Right atrium auricular region (tissue), 2 donors: ENCODE measurements around the gene SPAG6. TPM values are rescaled to one million over a fixed set of nuclear protein-coding genes. Genes with fewer than 3 reads are reported as not detected.

Source experiments
- DNase-seq: peaks from one replicate; pipeline ENCODE4 v3.0.0-alpha.2; 2019; ENCODE audit warnings: low spot score
- H3K27ac ChIP-seq, 2 donors: fragments of 200-600 bp; sonication (generic); 1 replicate in 1 of 2; 2 replicates in 1 of 2; pipeline ENCODE4 v1.5.1; 2016 to 2019
- H3K27me3 ChIP-seq, 2 donors: fragments of 200-600 bp; sonication (generic); one replicate each; pipeline versions ENCODE4 v1.5.1 to v1.6.0; 2017 to 2019
- H3K36me3 ChIP-seq: fragments of 200-600 bp; sonication (generic); one replicate; pipeline ENCODE4 v1.5.1; 2016
- H3K4me1 ChIP-seq, 2 donors: fragments of 200-600 bp; sonication (generic); one replicate each; pipeline versions ENCODE4 v1.5.1 to v1.6.0; 2017 to 2019
- H3K4me3 ChIP-seq, 2 donors: fragments of 200-600 bp; sonication (generic); 1 replicate in 1 of 2; 2 replicates in 1 of 2; pipeline ENCODE4 v1.5.1; 2017 to 2019; ENCODE audit warnings: mild to moderate bottlenecking in 1 of 2, moderate library complexity in 1 of 2
- H3K9me3 ChIP-seq, 2 donors: fragments of 200-600 bp; sonication (generic); one replicate each; pipeline ENCODE4 v1.5.1; 2019
- total RNA-seq, 2 donors: library from RNA; depleted of rRNA; stranded (reverse); fragments of >200 nt; gene quantifications; one replicate each; pipeline ENCODE4 v1.1.0, GENCODE V29; 2016
- TF ChIP-seq, protein P1 (sequence below), 2 donors: fragments of 200-600 bp; sonication (generic); IDR thresholded peaks; one replicate each; pipeline ENCODE4 v1.5.1; 2019; ENCODE audit warnings: antibody characterized with exemption in 2 of 2

The SPAG6 gene
- total RNA-seq, 2 donors from 2014 or later = not detected

DNA sequence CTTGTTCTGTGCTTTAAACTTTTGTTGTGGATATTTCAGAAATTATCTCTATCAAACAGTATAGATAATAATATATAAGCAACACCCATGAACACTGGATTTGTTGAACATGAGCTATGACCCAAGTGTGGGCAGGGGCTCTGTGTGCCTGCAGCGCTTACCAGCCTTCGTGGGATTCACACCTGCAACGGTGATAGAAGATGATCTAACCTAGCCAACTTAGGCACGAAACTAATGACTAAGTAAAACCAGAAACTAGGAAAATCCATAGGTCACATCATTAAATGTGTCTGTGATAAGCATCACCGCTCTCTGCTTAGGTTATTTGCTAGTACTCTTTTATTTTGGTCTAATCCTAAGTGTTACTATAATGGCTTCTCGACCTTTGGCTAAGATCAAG is 18.0 kb downstream of the SPAG6 start:
- H3K9me3 ChIP-seq = no peaks in the 10 kb centered on the region
- no peak overlapping the region for H3K4me3 ChIP-seq
- no peaks in the 10 kb centered on the region for H3K4me1 ChIP-seq
- no peaks in the 10 kb centered on the region for H3K27me3 ChIP-seq
- H3K36me3 ChIP-seq = no peaks in the 10 kb centered on the region
- DNase-seq = no peak
- H3K27ac ChIP-seq = no peak overlapping the region
- TF ChIP-seq, protein P1, sequence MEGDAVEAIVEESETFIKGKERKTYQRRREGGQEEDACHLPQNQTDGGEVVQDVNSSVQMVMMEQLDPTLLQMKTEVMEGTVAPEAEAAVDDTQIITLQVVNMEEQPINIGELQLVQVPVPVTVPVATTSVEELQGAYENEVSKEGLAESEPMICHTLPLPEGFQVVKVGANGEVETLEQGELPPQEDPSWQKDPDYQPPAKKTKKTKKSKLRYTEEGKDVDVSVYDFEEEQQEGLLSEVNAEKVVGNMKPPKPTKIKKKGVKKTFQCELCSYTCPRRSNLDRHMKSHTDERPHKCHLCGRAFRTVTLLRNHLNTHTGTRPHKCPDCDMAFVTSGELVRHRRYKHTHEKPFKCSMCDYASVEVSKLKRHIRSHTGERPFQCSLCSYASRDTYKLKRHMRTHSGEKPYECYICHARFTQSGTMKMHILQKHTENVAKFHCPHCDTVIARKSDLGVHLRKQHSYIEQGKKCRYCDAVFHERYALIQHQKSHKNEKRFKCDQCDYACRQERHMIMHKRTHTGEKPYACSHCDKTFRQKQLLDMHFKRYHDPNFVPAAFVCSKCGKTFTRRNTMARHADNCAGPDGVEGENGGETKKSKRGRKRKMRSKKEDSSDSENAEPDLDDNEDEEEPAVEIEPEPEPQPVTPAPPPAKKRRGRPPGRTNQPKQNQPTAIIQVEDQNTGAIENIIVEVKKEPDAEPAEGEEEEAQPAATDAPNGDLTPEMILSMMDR (IDR thresholded peaks at IDR 0.05) = no peak

DNA sequence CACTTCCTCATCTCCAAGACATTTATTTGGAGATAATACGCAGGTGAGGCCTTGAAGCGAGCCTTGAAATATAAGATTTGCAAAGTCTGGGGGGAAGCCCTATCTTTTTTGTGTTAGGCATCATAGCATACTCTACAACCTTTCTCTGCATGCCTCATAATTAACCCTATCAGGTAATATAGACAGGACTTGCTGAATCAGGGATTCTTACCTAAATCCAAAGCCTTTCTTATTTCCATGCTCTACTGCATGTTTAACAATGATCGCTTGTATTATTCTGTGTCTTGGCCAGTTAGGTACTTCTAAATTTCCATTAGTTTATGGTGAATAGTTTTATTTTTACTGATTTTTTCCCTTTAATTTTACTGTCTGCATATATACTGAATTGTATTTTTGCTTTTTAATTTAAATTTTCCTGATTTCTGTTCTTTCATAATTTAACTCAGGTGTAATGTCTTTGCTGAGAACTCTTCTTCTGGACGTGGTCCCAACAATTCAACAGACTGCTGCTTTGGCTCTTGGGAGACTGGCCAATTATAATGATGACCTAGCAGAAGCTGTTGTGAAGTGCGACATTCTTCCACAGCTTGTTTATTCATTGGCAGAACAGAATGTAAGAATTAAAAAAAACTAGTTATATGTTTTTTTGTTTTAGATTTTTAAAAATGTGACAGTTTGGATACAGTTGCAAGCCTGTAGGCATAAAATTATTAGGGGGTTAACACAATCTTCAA is 19.3 kb downstream of the SPAG6 start:
- no peak for DNase-seq
- no peak overlapping the region for H3K27ac ChIP-seq
- no peaks in the 10 kb centered on the region for H3K9me3 ChIP-seq
- H3K27me3 ChIP-seq = no peaks in the 10 kb centered on the region
- TF ChIP-seq, protein P1 (IDR thresholded peaks at IDR 0.05) = no peak
- H3K36me3 ChIP-seq = no peaks in the 10 kb centered on the region
- no peak overlapping the region for H3K4me3 ChIP-seq
- no peaks in the 10 kb centered on the region for H3K4me1 ChIP-seq

DNA sequence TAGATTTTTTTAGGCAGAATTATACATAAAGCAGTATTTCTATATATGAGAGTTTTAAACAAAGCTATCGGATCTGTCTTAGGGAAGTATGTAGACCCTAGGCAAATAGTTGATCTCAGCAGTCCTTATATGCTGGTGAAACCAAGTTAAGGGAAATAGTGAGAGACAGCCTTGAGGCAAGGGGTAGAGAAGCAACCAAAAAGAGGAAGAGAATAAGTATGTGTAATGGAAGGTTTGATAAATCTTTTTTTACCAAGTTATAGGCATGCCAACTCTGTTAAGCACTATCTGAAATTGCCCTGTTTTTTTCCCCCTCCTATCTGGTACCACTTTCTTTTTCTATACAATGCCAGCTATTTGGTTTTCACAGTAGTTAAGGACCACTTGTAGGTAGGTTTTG is 19.9 kb downstream of the SPAG6 start:
- Histone ChIP-seq H3K27ac (no peak overlapping the region), H3K36me3 (no peaks in the 10 kb centered on the region), H3K4me1 (no peaks in the 10 kb centered on the region), H3K4me3 (no peak overlapping the region), H3K27me3 (no peaks in the 10 kb centered on the region), H3K9me3 (no peaks in the 10 kb centered on the region)
- no peak for DNase-seq
- TF ChIP-seq, protein P1 (IDR thresholded peaks at IDR 0.05) = no peak

DNA sequence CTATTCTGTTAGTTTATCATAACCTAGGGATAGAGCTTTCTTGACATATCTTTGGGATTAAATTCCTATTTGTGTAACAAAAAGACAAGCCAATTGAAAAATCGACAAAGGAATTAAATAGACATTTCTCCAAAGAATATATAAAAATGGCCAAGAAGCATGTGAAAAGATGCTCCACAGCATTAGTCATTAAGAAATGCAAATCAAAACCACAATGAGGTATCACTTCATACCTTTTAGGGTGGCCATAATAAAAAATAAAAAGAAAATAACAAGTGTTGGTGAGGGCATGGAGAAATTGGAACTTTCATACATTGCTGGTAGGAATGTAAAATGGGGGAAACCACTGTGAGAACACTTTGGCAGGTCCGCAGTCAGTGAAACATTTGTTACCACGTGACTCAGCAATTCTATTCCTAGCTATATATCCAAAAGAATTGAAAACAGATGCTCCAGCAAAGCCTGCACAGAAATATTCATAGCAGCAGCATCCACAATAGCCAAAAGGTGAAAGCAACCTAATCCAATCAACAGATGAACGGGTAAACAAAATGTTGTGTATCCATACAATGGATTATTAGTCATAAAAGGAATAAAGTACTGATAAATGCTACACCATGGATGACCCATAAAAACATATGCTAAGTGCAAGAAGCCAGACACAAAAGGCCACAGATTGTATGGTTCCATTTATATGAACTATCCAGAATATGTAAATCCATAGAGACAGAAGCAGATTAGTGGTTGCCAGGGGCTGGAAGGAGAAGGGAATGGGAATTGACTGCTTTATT is 20.5 kb downstream of the SPAG6 start:
- no peaks in the 10 kb centered on the region for H3K9me3 ChIP-seq
- no peaks in the 10 kb centered on the region for H3K4me1 ChIP-seq
- no peak overlapping the region for H3K27ac ChIP-seq
- TF ChIP-seq, protein P1 (IDR thresholded peaks at IDR 0.05) = no peak
- H3K36me3 ChIP-seq = no peaks in the 10 kb centered on the region
- no peaks in the 10 kb centered on the region for H3K27me3 ChIP-seq
- H3K4me3 ChIP-seq = no peak overlapping the region
- no peak for DNase-seq

DNA sequence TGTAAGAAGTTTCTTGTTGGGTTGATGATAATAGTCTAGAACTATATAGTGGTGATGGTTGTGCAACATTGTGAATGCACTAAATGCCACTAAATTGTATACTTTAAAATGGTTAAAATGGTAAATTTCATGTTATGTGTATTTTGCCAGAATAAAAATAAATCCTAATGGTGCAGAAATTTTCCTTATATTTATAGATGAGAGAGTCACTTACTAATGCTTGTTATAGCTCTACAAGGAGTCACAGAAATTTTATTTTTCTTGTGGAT is 21.1 kb downstream of the SPAG6 start:
- Histone ChIP-seq H3K4me1 (no peaks in the 10 kb centered on the region), H3K4me3 (no peak overlapping the region), H3K27me3 (no peaks in the 10 kb centered on the region), H3K27ac (no peak overlapping the region), H3K36me3 (no peaks in the 10 kb centered on the region), H3K9me3 (no peaks in the 10 kb centered on the region)
- no peak for DNase-seq
- TF ChIP-seq, protein P1 (IDR thresholded peaks at IDR 0.05) = no peak
